Endothelial cell of umbilical vein (primary cell): ENCODE results near the gene BHLHE41. TPM values are rescaled to one million over a fixed set of nuclear protein-coding genes. Genes with fewer than 3 reads are reported as not detected.

Experiments used
- BruUV-seq: library from RNA; stranded (reverse); fragments of 400-500 nt; replicated peaks from 2 replicates; lab custom pipeline; 2021; lab: Mats Ljungman, UMichigan
- CTCF ChIA-PET: fragments of 300-600, 350-600 bp; sonication (Branson Sonifier 250); formaldehyde crosslinking; loops from one replicate; lab custom pipeline; 2021; ENCODE audit warnings: antibody characterized with exemption, inconsistent platforms; lab: Charles Lee
- POLR2A ChIA-PET: fragments of 300-600, 350-600 bp; sonication (Branson Sonifier 250); formaldehyde crosslinking; loops from one replicate; lab custom pipeline; 2021; ENCODE audit warnings: antibody characterized with exemption, inconsistent platforms; lab: Charles Lee
- DNase-seq: peaks from one replicate; pipeline ENCODE4 v3.0.0-alpha.2; 2011; ENCODE audit warnings: low read depth, low spot score
- FAIRE-seq: peaks from 2 replicates; lab custom pipeline; 2011; peaks lifted over from hg19 to GRCh38; lab: Jason Lieb, UNC
- H2AFZ ChIP-seq: 2 replicates; pipeline ENCODE4 v1.6.0; 2012; ENCODE audit warnings: low read depth, low read length, control low read depth, inconsistent platforms
- H3K27ac ChIP-seq: 2 replicates; pipeline ENCODE4 v1.5.1; 2011; ENCODE audit warnings: low read depth, mild to moderate bottlenecking, control low read depth, low read length, moderate library complexity; ENCODE audit not compliant: insufficient read depth
- H3K27me3 ChIP-seq, 2 experiments: 2 replicates each; pipeline versions ENCODE4 v1.6.0 to v1.6.1; 2011; ENCODE audit warnings: low read length in 2 of 2, mixed read lengths in 1 of 2; ENCODE audit not compliant: control insufficient read depth in 2 of 2, insufficient read depth in 2 of 2
- H3K36me3 ChIP-seq, 2 experiments: 2 replicates in 1 of 2; 3 replicates in 1 of 2; pipeline ENCODE4 v1.5.1; 2011; ENCODE audit warnings: low read length in 2 of 2, mild to moderate bottlenecking in 1 of 2, moderate library complexity in 1 of 2; ENCODE audit not compliant: control insufficient read depth in 2 of 2, insufficient read depth in 2 of 2; ENCODE audit errors: extremely low read depth in 1 of 2
- H3K4me1 ChIP-seq: 3 replicates; pipeline ENCODE4 v1.5.1; 2011; ENCODE audit warnings: mild to moderate bottlenecking, low read length; ENCODE audit not compliant: control insufficient read depth, insufficient read depth; ENCODE audit errors: extremely low read depth
- H3K4me2 ChIP-seq: 2 replicates; pipeline ENCODE4 v1.6.1; 2011; ENCODE audit warnings: low read length, control low read depth, mixed read lengths; ENCODE audit not compliant: insufficient read depth
- H3K4me3 ChIP-seq, 3 experiments: fragments of 200-600 bp in 1 of 3; sonication (generic), shearing (Covaris generic) in 1 of 3; replicated peaks in 1 of 3; 2 replicates each; pipeline ENCODE4 v1.5.1; 2011 to 2016; ENCODE audit warnings: control low read depth in 3 of 3, low read length in 3 of 3, mild to moderate bottlenecking in 2 of 3, inconsistent platforms in 1 of 3, low read depth in 1 of 3, moderate library complexity in 1 of 3; ENCODE audit not compliant: insufficient read depth in 1 of 3
- H3K79me2 ChIP-seq: 2 replicates; pipeline ENCODE4 v1.6.0; 2012; ENCODE audit warnings: low read length, inconsistent platforms; ENCODE audit not compliant: control insufficient read depth, insufficient read depth
- H3K9ac ChIP-seq: replicated peaks from 2 replicates; pipeline ENCODE3; 2011; ENCODE audit warnings: low read length, control low read depth; ENCODE audit not compliant: insufficient read depth; ENCODE audit errors: extremely low read depth
- H3K9me1 ChIP-seq: replicated peaks from 3 replicates; pipeline ENCODE4 v1.6.0; 2011; ENCODE audit warnings: mild to moderate bottlenecking, low read length; ENCODE audit not compliant: control insufficient read depth, insufficient read depth; ENCODE audit errors: extremely low read depth
- H3K9me3 ChIP-seq: replicated peaks from 2 replicates; pipeline ENCODE4 v1.5.1; 2012; ENCODE audit warnings: low read length, inconsistent platforms; ENCODE audit not compliant: control insufficient read depth, insufficient read depth
- H4K20me1 ChIP-seq: replicated peaks from 2 replicates; pipeline ENCODE3; 2011; ENCODE audit warnings: mild to moderate bottlenecking, low read length; ENCODE audit not compliant: control insufficient read depth, insufficient read depth; ENCODE audit errors: extremely low read depth
- CTCF ChIP-seq, 2 donors: IDR thresholded peaks; 1 replicate in 1 of 2; 2 replicates in 1 of 2; pipeline ENCODE4 v1.5.1; 2011; ENCODE audit warnings: low read length in 2 of 2, mild to moderate bottlenecking in 2 of 2, moderate library complexity in 2 of 2, control low read depth in 1 of 2, inconsistent platforms in 1 of 2, low read depth in 1 of 2; ENCODE audit not compliant: insufficient read depth in 1 of 2; ENCODE audit errors: extremely low read depth in 1 of 2
- EZH2 ChIP-seq: IDR thresholded peaks from 2 replicates; pipeline ENCODE4 v1.6.1; 2012; ENCODE audit warnings: borderline replicate concordance, low read depth, mild to moderate bottlenecking, moderate library complexity, low read length, inconsistent platforms; ENCODE audit not compliant: severe bottlenecking
- FOS ChIP-seq: IDR thresholded peaks from 2 replicates; pipeline ENCODE4 v1.6.1; 2011; ENCODE audit warnings: mild to moderate bottlenecking, low read length, moderate library complexity, borderline replicate concordance; ENCODE audit not compliant: insufficient read depth
- GATA2 ChIP-seq: IDR thresholded peaks from 2 replicates; pipeline ENCODE4 v1.7.0; 2011; ENCODE audit warnings: low read depth, mild to moderate bottlenecking, moderate library complexity, mixed read lengths, low read length; ENCODE audit not compliant: insufficient read length, insufficient read depth
- JUN ChIP-seq: IDR thresholded peaks from 2 replicates; pipeline ENCODE4 v1.6.1; 2011; ENCODE audit warnings: borderline replicate concordance, low read depth; ENCODE audit not compliant: insufficient read length, insufficient read depth
- MAX ChIP-seq: IDR thresholded peaks from 2 replicates; pipeline ENCODE4 v1.6.1; 2011; ENCODE audit not compliant: insufficient read depth, insufficient read length
- MYC ChIP-seq: IDR thresholded peaks from one replicate; pipeline ENCODE4 v1.6.1; 2011; ENCODE audit warnings: mild to moderate bottlenecking, low read depth, low read length
- POLR2A ChIP-seq: IDR thresholded peaks from 2 replicates; pipeline ENCODE4 v1.6.1; 2012; ENCODE audit warnings: low read depth, mild to moderate bottlenecking, control low read depth, low read length
- POLR2AphosphoS5 ChIP-seq: IDR thresholded peaks from 2 replicates; pipeline ENCODE4 v1.6.1; 2012; ENCODE audit warnings: low read depth, mild to moderate bottlenecking, control low read depth, low read length, moderate library complexity; ENCODE audit not compliant: insufficient read depth
- dilution Hi-C: fragments of 300-500 bp; cut with MboI; formaldehyde crosslinking; loops from one replicate; pipeline ENCODE4 v1.15.0; 2019; ENCODE audit warnings: low sequenced_read_pairs; ENCODE audit not compliant: extremely low pct_ligation_motif_present
- intact Hi-C: fragments of 100-400 bp; cut with micrococcal nuclease; formaldehyde crosslinking; loops from one replicate; pipeline ENCODE4 v1.10.0; 2022
- polyA plus RNA-seq, 4 experiments: library from polyadenylated mRNA; depleted of rRNA in 3 of 4; stranded (reverse) in 3 of 4; unstranded in 1 of 4; fragments of >200 nt; gene quantifications; 2 replicates each; pipeline versions ENCODE4 v1.2.1 to v1.2.3, GENCODE V29; 2011 to 2012; ENCODE audit warnings: missing spikeins in 1 of 4
- total RNA-seq: library from RNA; stranded (reverse); gene quantifications from 2 replicates; pipeline ENCODE4 v1.2.3, GENCODE V29; 2021

Gene BHLHE41
- total and polyA plus RNA-seq, 2 donors (not counting 3 experiments of a cell fraction or from before 2014, with no cell fraction given), result 0.12 to 0.24 TPM

GRCh38 chr12:26090836-26091510, 33.9 kb downstream of the BHLHE41 start:
- no peak for DNase-seq
- CTCF ChIA-PET, result interaction anchor here (1.2 to 2.9 kb wide), 5 partner anchors 35 to 655 kb away, joined by 3 to 13 read pairs (median 3); no protein-coding TSS in a partner anchor
- no peak overlapping the region for H3K9ac ChIP-seq
- no peak overlapping the region for H3K27ac ChIP-seq
- dilution Hi-C loops (no loop called here), intact Hi-C loops (no loop called here)
- H3K9me1 ChIP-seq, result no peaks in the 10 kb centered on the region
- no peaks in the 10 kb centered on the region for H3K9me3 ChIP-seq
- H4K20me1 ChIP-seq, result no peaks in the 10 kb centered on the region
- no peak overlapping the region for H3K4me3 ChIP-seq
- H3K36me3 ChIP-seq, result no peaks in the 10 kb centered on the region
- TF ChIP-seq POLR2A, result no peak
- TF ChIP-seq GATA2, result no peak
- TF ChIP-seq EZH2, result no peak
- TF ChIP-seq FOS, result no peak
- TF ChIP-seq MAX, result no peak
- TF ChIP-seq JUN, result no peak
- no TSS peak for BruUV-seq
- POLR2A ChIA-PET, result no interaction called here
- no peaks in the 10 kb centered on the region for H3K4me1 ChIP-seq
- no peaks in the 10 kb centered on the region for H3K27me3 ChIP-seq
- no peak overlapping the region for H3K4me2 ChIP-seq
- H2AFZ ChIP-seq, result no peak overlapping the region
- no peaks in the 10 kb centered on the region for H3K79me2 ChIP-seq
- no peak for FAIRE-seq

DNA sequence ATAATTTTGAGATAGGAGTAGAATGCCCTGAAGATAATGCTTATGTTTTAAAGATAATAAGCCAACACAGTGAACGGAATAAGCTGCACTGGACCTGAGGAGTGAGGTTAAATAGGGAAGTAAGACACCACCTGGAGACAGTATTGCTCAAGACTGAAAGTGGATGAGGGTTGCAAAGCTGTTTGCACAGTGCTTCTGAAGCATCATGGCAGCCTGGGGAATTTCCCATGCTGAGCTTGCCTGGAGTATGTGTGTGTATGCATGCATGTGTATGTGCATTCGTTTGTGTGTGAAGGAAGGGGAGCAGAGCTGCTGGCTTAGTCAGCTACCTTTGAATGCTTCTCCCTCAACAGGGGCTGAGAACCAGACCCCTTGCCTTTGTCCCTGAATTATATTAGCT, 35.8 kb downstream of the BHLHE41 start:
- no peak for FAIRE-seq

More for the DNA sequence above, 35.8 kb downstream of the BHLHE41 start:
- Histone ChIP-seq H2AFZ (no peak overlapping the region), H4K20me1 (no peaks in the 10 kb centered on the region), H3K27ac (no peak overlapping the region), H3K4me2 (no peak overlapping the region), H3K9ac (no peak overlapping the region), H3K79me2 (no peaks in the 10 kb centered on the region), H3K9me1 (no peaks in the 10 kb centered on the region), H3K4me1 (no peaks in the 10 kb centered on the region), H3K4me3 (no peak overlapping the region), H3K9me3 (no peaks in the 10 kb centered on the region), H3K27me3 (no peaks in the 10 kb centered on the region), H3K36me3 (no peaks in the 10 kb centered on the region)
- dilution Hi-C loops (no loop called here), intact Hi-C loops (no loop called here)
- DNase-seq, result no peak
- BruUV-seq, result no TSS peak
- CTCF ChIA-PET, result interaction anchor here (1.6 to 1.8 kb wide), 3 partner anchors 8 to 653 kb away, joined by 3 to 8 read pairs (median 5); no protein-coding TSS in a partner anchor
- POLR2A ChIA-PET, result no interaction called here
- TF ChIP-seq POLR2A, result no peak
- no peak for TF ChIP-seq JUN
- no peak for TF ChIP-seq FOS
- TF ChIP-seq MAX, result no peak
- TF ChIP-seq POLR2AphosphoS5, result no peak
- TF ChIP-seq EZH2, result no peak
- TF ChIP-seq MYC, result no peak
- no peak for TF ChIP-seq GATA2
- no peak for TF ChIP-seq CTCF (IDR thresholded peaks at IDR 0.05; ENCODE audit: extremely low read depth in 1 of 2, insufficient read depth in 1 of 2, low read depth in 1 of 2, low read length in 2 of 2)
